COLO829 (cell line): Measurements from ENCODE around the gene ANHX.

ENCODE experiments used
- DNase-seq: peaks from one replicate; pipeline ENCODE4 v3.0.0; 2012; ENCODE audit warnings: low spot score

The ANHX gene

GRCh38 chr12:133202493-133203343 lies 33.0 kb downstream of the ANHX start:
- no peak for DNase-seq

- no peak for DNase-seq
Observed at GRCh38 chr12:133201888-133202287, 33.8 kb downstream of the ANHX start.

- DNase-seq: no peak
Observed at GRCh38 chr12:133192847-133193246, 42.8 kb downstream of the ANHX start.

GRCh38 chr12:133190176-133190575 lies 45.5 kb downstream of the ANHX start:
- no peak for DNase-seq

GRCh38 chr12:133181238-133181959 lies 54.3 kb downstream of the ANHX start, which contains the start of gene ZNF268:
ZNF268 (plus strand) TSS chr12:133181495; CDS start chr12:133181998, 503 bp downstream.
- peak; percentile 97 for DNase-seq

- no peak for DNase-seq
Observed at GRCh38 chr12:133180669-133181068, 55.0 kb downstream of the ANHX start.

- DNase-seq: no peak
Observed at GRCh38 chr12:133174901-133175300, 60.8 kb downstream of the ANHX start.

DNA sequence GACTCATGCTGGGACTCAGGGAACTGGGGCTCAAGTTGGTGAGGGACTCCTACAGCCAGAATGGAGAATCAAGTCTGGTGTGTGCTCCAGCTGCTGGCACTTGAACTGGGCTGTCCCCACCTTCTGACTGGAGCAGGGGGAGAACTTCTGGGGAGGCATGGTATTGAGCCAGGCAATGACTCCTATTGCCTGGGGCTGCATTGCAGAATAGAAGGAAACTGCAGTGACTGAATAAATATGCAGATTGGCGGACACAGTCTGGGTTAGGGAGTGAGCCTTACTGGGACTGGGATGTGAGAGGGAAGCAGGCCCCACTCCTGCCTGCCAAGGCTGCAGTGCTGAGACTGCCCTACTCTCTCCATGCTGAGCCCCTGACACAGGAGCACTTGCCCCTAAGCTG lies 63.2 kb downstream of the ANHX start:
- DNase-seq: no peak
